Measurements from ENCODE around the gene P2RX5.

P2RX5 gene

GRCh38 chr17:3699951-3700350 lies 4.0 kb upstream of the P2RX5 start:
- Histone ChIP-seq H3K4me3 (ENCODE audit: low read depth, low read length) (no peak overlapping the region), H3K9me3 (ENCODE audit: control insufficient read depth, insufficient read depth, low read depth, low read length) (no peaks in the 10 kb centered on the region), H3K36me3 (ENCODE audit: control insufficient read depth in 2 of 2, insufficient read depth in 1 of 2, low read length in 2 of 2) (peaks cover 0 to 7% of the 10 kb centered on the region in 2 experiments; a peak in 1 of 3 replicates), H3K4me1 (ENCODE audit: control insufficient read depth, insufficient read depth, low read length) (no peaks in the 10 kb centered on the region), H3K27ac (ENCODE audit: extremely low read depth, low read depth, low read length) (no peak overlapping the region)
- ChIA-PET CTCF (interaction anchor here (0.8 kb wide), 1 partner anchor 686 kb away, joined by 3 read pairs; no protein-coding TSS in a partner anchor), POLR2A (no interaction called here)
- no peak for TF ChIP-seq ZNF510 (tag by site-specific recombination; IDR thresholded peaks at IDR 0.05; ENCODE audit: insufficient replicate concordance)
- no peak for TF ChIP-seq ZNF37A (tag by site-specific recombination; IDR thresholded peaks at IDR 0.05)
- TF ChIP-seq ZNF777 (tag by site-specific recombination; IDR thresholded peaks at IDR 0.05; ENCODE audit: borderline replicate concordance): no peak
- no peak for TF ChIP-seq ZNF585B (tag by site-specific recombination; IDR thresholded peaks at IDR 0.05)
- TF ChIP-seq ZNF354C (tag by site-specific recombination; IDR thresholded peaks at IDR 0.05; ENCODE audit: borderline replicate concordance, low read depth): no peak
- TF ChIP-seq ZNF366 (tag by site-specific recombination; conservative IDR thresholded peaks at IDR 0.05): peak; percentile 56; the same call in 1 of the 2 replicates
- no peak for TF ChIP-seq GLI4 (tag by site-specific recombination; IDR thresholded peaks at IDR 0.05)

- Histone ChIP-seq H3K9me3 (ENCODE audit: control insufficient read depth, insufficient read depth, low read depth, low read length) (no peaks in the 10 kb centered on the region), H3K36me3 (ENCODE audit: control insufficient read depth in 2 of 2, insufficient read depth in 1 of 2, low read length in 2 of 2) (peaks cover 0 to 7% of the 10 kb centered on the region in 2 experiments; a peak in 2 of 3 replicates), H3K27ac (ENCODE audit: extremely low read depth, low read depth, low read length) (no peak overlapping the region), H3K4me1 (ENCODE audit: control insufficient read depth, insufficient read depth, low read length) (no peaks in the 10 kb centered on the region; the same call in 1 of the 2 replicates), H3K4me3 (ENCODE audit: low read depth, low read length) (no peak overlapping the region)
- CTCF ChIA-PET: no interaction called here
- POLR2A ChIA-PET: no interaction called here
- TF ChIP-seq ZNF514 (tag by site-specific recombination; IDR thresholded peaks at IDR 0.05): no peak
- TF ChIP-seq OSR2 (tag by site-specific recombination; IDR thresholded peaks at IDR 0.05): no peak
- no peak for TF ChIP-seq ZNF274 (IDR thresholded peaks at IDR 0.05; ENCODE audit: low read length)
- TF ChIP-seq ZNF274 (tag by site-specific recombination; IDR thresholded peaks at IDR 0.05; ENCODE audit: borderline replicate concordance): no peak
- no peak for TF ChIP-seq ZBTB7A (tag by site-specific recombination; IDR thresholded peaks at IDR 0.05; ENCODE audit: low read depth)
- no peak for TF ChIP-seq ZFP3 (tag by site-specific recombination; IDR thresholded peaks at IDR 0.05; ENCODE audit: low read depth)
- no peak for TF ChIP-seq ZNF629 (tag by site-specific recombination; IDR thresholded peaks at IDR 0.05)
- no peak for TF ChIP-seq ZNF664 (tag by site-specific recombination; IDR thresholded peaks at IDR 0.05)
- no peak for TF ChIP-seq ZBTB8A (tag by site-specific recombination; IDR thresholded peaks at IDR 0.05)
- no peak for TF ChIP-seq ZNF362 (tag by site-specific recombination; IDR thresholded peaks at IDR 0.05)
- TF ChIP-seq ZNF513 (tag by site-specific recombination; IDR thresholded peaks at IDR 0.05): no peak
- no peak for TF ChIP-seq WT1 (tag by site-specific recombination; IDR thresholded peaks at IDR 0.05)
- no peak for TF ChIP-seq ZNF639 (tag by site-specific recombination; IDR thresholded peaks at IDR 0.05)
- TF ChIP-seq ZNF701 (tag by site-specific recombination; IDR thresholded peaks at IDR 0.05): no peak
- no peak for TF ChIP-seq ZNF404 (tag by site-specific recombination; IDR thresholded peaks at IDR 0.05)
- no peak for TF ChIP-seq ZNF555 (tag by site-specific recombination; conservative IDR thresholded peaks at IDR 0.05)
- TF ChIP-seq ZNF433 (tag by site-specific recombination; IDR thresholded peaks at IDR 0.05; ENCODE audit: low read depth): no peak
- TF ChIP-seq ZNF610 (tag by site-specific recombination; IDR thresholded peaks at IDR 0.05; ENCODE audit: borderline replicate concordance): no peak
Measured at GRCh38 chr17:3698139-3698538, 2.2 kb upstream of the P2RX5 start.

Measured in HEK293 (cell line).